Astrocyte (in vitro differentiated cells and primary cell): ENCODE data around the gene NFKBIL1. TPM values are rescaled to one million over a fixed set of nuclear protein-coding genes. Genes with fewer than 3 reads are reported as not detected.

Experiments
- DNase-seq: peaks from one replicate; pipeline ENCODE4 v3.0.0-alpha.2; 2010; ENCODE audit warnings: low read depth
- FAIRE-seq: peaks from 2 replicates; lab custom pipeline; 2011; peaks lifted over from hg19 to GRCh38; lab: Jason Lieb, UNC
- H2AFZ ChIP-seq: 2 replicates; pipeline ENCODE4 v1.6.0; 2012; ENCODE audit warnings: low read depth, low read length, inconsistent platforms
- H3K27ac ChIP-seq: 2 replicates; pipeline ENCODE4 v1.5.1; 2011; ENCODE audit warnings: low read depth, low read length, inconsistent platforms
- H3K27me3 ChIP-seq: 2 replicates; pipeline ENCODE4 v1.6.0; 2011; ENCODE audit warnings: low read length, inconsistent platforms; ENCODE audit not compliant: insufficient read depth
- H3K36me3 ChIP-seq: 2 replicates; pipeline ENCODE4 v1.5.1; 2011; ENCODE audit warnings: low read length, inconsistent platforms; ENCODE audit not compliant: insufficient read depth
- H3K4me1 ChIP-seq: 2 replicates; pipeline ENCODE4 v1.5.1; 2011; ENCODE audit warnings: low read length, inconsistent platforms; ENCODE audit not compliant: insufficient read depth
- H3K4me2 ChIP-seq: 2 replicates; pipeline ENCODE4 v1.6.0; 2012; ENCODE audit warnings: low read length, inconsistent platforms
- H3K4me3 ChIP-seq: 2 replicates; pipeline ENCODE4 v1.5.1; 2011; ENCODE audit warnings: low read depth, mild to moderate bottlenecking, low read length, inconsistent platforms; ENCODE audit not compliant: insufficient read depth
- H3K79me2 ChIP-seq: 2 replicates; pipeline ENCODE4 v1.6.0; 2012; ENCODE audit warnings: mild to moderate bottlenecking, low read length, inconsistent platforms; ENCODE audit not compliant: insufficient read depth
- H3K9ac ChIP-seq: 2 replicates; pipeline ENCODE4 v1.6.0; 2012; ENCODE audit warnings: mild to moderate bottlenecking, low read length, inconsistent platforms
- H3K9me3 ChIP-seq: 2 replicates; pipeline ENCODE4 v1.5.1; 2012; ENCODE audit warnings: low read depth, mild to moderate bottlenecking, low read length, inconsistent platforms; ENCODE audit not compliant: insufficient read depth
- H4K20me1 ChIP-seq: 2 replicates; pipeline ENCODE4 v1.6.0; 2012; ENCODE audit warnings: low read length, inconsistent platforms; ENCODE audit not compliant: insufficient read depth
- H3K27ac Mint-ChIP-seq: one replicate; pipeline ENCODE4 v1.8.0; 2021; ENCODE audit warnings: mild to moderate bottlenecking, mixed read lengths; ENCODE audit not compliant: unreplicated experiment
- H3K27me3 Mint-ChIP-seq: one replicate; pipeline ENCODE4 v1.8.0; 2021; ENCODE audit warnings: low read depth, mixed read lengths; ENCODE audit not compliant: unreplicated experiment
- H3K36me3 Mint-ChIP-seq: one replicate; pipeline ENCODE4 v1.8.0; 2021; ENCODE audit warnings: low read depth, mixed read lengths; ENCODE audit not compliant: unreplicated experiment
- H3K4me1 Mint-ChIP-seq: one replicate; pipeline ENCODE4 v1.8.0; 2021; ENCODE audit warnings: low read depth, mixed read lengths; ENCODE audit not compliant: unreplicated experiment
- H3K4me3 Mint-ChIP-seq: one replicate; pipeline ENCODE4 v1.8.0; 2021; ENCODE audit warnings: mild to moderate bottlenecking, moderate library complexity, mixed read lengths; ENCODE audit not compliant: unreplicated experiment
- H3K9me3 Mint-ChIP-seq: one replicate; pipeline ENCODE4 v1.8.0; 2021; ENCODE audit warnings: mild to moderate bottlenecking, mixed read lengths; ENCODE audit not compliant: unreplicated experiment
- CTCF ChIP-seq: IDR thresholded peaks from 2 replicates; pipeline ENCODE4 v1.5.1; 2011; ENCODE audit warnings: low read depth, mild to moderate bottlenecking, inconsistent platforms, low read length, moderate library complexity; ENCODE audit not compliant: insufficient read depth
- EZH2 ChIP-seq: IDR thresholded peaks from 2 replicates; pipeline ENCODE4 v1.6.1; 2012; ENCODE audit warnings: mild to moderate bottlenecking, low read length, inconsistent platforms; ENCODE audit not compliant: insufficient read depth
- total RNA-seq: library from RNA; stranded (reverse); gene quantifications from 2 replicates; pipeline ENCODE4 v1.2.1, GENCODE V29; 2021

The NFKBIL1 gene
- total RNA-seq, 1 donor from 2014 or later = 20.4 TPM

GRCh38 chr6:31567531-31568370 is 20.3 kb downstream of the NFKBIL1 start:
- no peak overlapping the region for H3K9ac ChIP-seq
- peaks cover 2% of the 10 kb centered on the region for H3K36me3 Mint-ChIP-seq
- H3K4me3 ChIP-seq = no peak overlapping the region
- FAIRE-seq (no peak), DNase-seq (no peak)
- H3K36me3 ChIP-seq = no peaks in the 10 kb centered on the region
- H3K4me1 Mint-ChIP-seq = peaks cover 9% of the 10 kb centered on the region
- no peak overlapping the region for H3K4me2 ChIP-seq
- no peaks in the 10 kb centered on the region for H4K20me1 ChIP-seq
- H3K27ac Mint-ChIP-seq = no peak overlapping the region
- H3K79me2 ChIP-seq = no peaks in the 10 kb centered on the region
- H3K27ac ChIP-seq = no peak overlapping the region
- H3K9me3 Mint-ChIP-seq = no peaks in the 10 kb centered on the region
- no peaks in the 10 kb centered on the region for H3K4me1 ChIP-seq
- H3K4me3 Mint-ChIP-seq = no peak overlapping the region
- no peaks in the 10 kb centered on the region for H3K27me3 ChIP-seq
- H2AFZ ChIP-seq = no peak overlapping the region
- no peaks in the 10 kb centered on the region for H3K9me3 ChIP-seq
- no peak for TF ChIP-seq EZH2
- no peak for TF ChIP-seq CTCF
- H3K27me3 Mint-ChIP-seq = peaks cover 11% of the 10 kb centered on the region

DNA sequence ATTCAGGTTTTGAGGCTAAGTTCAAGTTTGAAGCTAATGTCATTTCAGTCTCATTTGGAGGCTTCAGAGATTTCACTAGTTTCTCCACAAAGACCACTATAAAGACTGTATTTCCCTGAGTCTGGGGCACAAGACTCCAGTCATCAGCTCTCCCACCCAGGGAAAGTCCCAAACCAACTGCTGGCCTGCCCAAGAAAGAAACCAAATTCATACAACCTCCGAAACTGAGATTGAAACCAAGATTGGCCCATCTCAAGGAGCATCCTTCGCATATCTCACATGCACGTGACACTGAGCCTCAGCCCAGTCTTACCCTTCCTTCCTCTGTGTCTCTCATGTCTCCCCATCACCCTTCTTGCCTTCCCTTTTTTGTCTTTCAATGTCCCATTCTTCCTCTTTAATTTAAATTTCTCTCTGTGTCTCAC is 21.1 kb downstream of the NFKBIL1 start:
- H3K4me1 Mint-ChIP-seq = peaks cover 9% of the 10 kb centered on the region
- H3K4me3 Mint-ChIP-seq = no peak overlapping the region
- no peak for TF ChIP-seq CTCF

More for the DNA sequence above, 21.1 kb downstream of the NFKBIL1 start:
- no peak overlapping the region for H3K4me2 ChIP-seq
- H3K27ac ChIP-seq = no peak overlapping the region
- H4K20me1 ChIP-seq = no peaks in the 10 kb centered on the region
- H3K4me1 ChIP-seq = no peaks in the 10 kb centered on the region
- no peaks in the 10 kb centered on the region for H3K27me3 ChIP-seq
- H3K79me2 ChIP-seq = no peaks in the 10 kb centered on the region
- Mint-ChIP-seq H3K27me3 (peaks cover 15% of the 10 kb centered on the region), H3K36me3 (peaks cover 2% of the 10 kb centered on the region), H3K27ac (no peak overlapping the region), H3K9me3 (no peaks in the 10 kb centered on the region)
- H3K4me3 ChIP-seq = no peak overlapping the region
- no peak overlapping the region for H3K9ac ChIP-seq
- H3K9me3 ChIP-seq = no peaks in the 10 kb centered on the region
- H3K36me3 ChIP-seq = no peaks in the 10 kb centered on the region
- FAIRE-seq (no peak), DNase-seq (no peak)
- H2AFZ ChIP-seq = no peak overlapping the region
